ENCODE measurements around the gene KRTAP5-4. TPM values are rescaled to one million over a fixed set of nuclear protein-coding genes. Genes with fewer than 3 reads are reported as not detected.
A peak's percentile ranks its signal among the peaks of the same experiment; 100 is the strongest.

KRTAP5-4 gene
- total RNA-seq, 2 donors from 2014 or later = not detected

GRCh38 chr11:1654388-1655167, 32.6 kb upstream of the KRTAP5-4 start:
- TF ChIP-seq, protein P1, sequence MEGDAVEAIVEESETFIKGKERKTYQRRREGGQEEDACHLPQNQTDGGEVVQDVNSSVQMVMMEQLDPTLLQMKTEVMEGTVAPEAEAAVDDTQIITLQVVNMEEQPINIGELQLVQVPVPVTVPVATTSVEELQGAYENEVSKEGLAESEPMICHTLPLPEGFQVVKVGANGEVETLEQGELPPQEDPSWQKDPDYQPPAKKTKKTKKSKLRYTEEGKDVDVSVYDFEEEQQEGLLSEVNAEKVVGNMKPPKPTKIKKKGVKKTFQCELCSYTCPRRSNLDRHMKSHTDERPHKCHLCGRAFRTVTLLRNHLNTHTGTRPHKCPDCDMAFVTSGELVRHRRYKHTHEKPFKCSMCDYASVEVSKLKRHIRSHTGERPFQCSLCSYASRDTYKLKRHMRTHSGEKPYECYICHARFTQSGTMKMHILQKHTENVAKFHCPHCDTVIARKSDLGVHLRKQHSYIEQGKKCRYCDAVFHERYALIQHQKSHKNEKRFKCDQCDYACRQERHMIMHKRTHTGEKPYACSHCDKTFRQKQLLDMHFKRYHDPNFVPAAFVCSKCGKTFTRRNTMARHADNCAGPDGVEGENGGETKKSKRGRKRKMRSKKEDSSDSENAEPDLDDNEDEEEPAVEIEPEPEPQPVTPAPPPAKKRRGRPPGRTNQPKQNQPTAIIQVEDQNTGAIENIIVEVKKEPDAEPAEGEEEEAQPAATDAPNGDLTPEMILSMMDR (IDR thresholded peaks at IDR 0.05) = no peak
- H3K36me3 ChIP-seq = no peaks in the 10 kb centered on the region
- no peaks in the 10 kb centered on the region for H3K9me3 ChIP-seq
- H3K4me3 ChIP-seq = no peak overlapping the region
- no peak for DNase-seq (ENCODE audit: low spot score)
- no peak for ATAC-seq (ENCODE audit: insufficient number of reproducible peaks, low FRiP score, low read depth)
- H3K4me1 ChIP-seq (ENCODE audit: control insufficient read depth in 1 of 2, low read depth in 2 of 2) = no peaks in the 10 kb centered on the region
- H3K27me3 ChIP-seq (replicated peaks; ENCODE audit: insufficient read depth) = no peaks in the 10 kb centered on the region
- no peak overlapping the region for H3K27ac ChIP-seq

GRCh38 chr11:1653541-1654387, 31.8 kb upstream of the KRTAP5-4 start:
- ATAC-seq (ENCODE audit: insufficient number of reproducible peaks, low FRiP score, low read depth) (no peak), DNase-seq (ENCODE audit: low spot score) (no peak)
- Histone ChIP-seq H3K9me3 (no peaks in the 10 kb centered on the region), H3K27me3 (replicated peaks; ENCODE audit: insufficient read depth) (no peaks in the 10 kb centered on the region), H3K4me1 (ENCODE audit: control insufficient read depth in 1 of 2, low read depth in 2 of 2) (no peaks in the 10 kb centered on the region), H3K4me3 (no peak overlapping the region), H3K27ac (no peak overlapping the region), H3K36me3 (no peaks in the 10 kb centered on the region)
- TF ChIP-seq, protein P1 (IDR thresholded peaks at IDR 0.05) = no peak

DNA sequence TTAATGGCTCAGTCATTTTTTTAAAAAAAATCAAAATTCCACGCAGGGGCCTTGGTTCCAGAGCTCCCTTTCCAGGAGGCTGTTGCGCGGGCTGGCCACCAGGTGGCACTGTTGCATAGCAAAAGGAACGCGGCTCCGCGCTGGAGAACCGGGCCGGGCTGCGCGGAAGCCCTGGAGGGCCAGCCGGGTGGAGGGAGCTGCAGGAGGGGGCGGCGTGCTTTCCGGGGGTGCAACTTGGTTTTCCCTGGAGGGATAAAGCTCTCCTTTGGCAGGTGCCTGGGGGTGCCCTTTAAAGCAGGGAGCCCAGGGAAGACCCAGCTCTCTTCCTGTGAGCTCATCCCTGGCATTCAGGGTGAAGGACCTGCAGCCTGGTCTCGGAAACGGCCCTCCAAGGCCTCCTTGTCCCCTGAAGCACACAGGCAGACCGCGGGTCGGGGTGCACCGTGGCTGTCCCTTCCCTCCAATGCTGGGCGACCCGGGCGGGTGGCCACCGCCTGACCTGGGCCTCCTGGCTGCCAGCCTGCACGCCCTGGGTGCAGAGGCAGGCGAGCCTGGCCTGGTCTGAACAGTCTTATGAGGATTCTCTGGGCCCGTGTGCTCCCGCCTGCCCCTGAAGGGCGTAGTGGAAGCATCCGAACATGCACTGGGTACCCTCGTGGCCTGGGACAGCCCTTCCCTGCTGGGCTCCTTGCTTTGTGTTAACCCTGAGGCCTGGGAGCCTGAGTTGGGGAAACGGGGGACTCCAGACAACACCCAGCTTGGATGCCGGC, 31.0 kb upstream of the KRTAP5-4 start:
- Histone ChIP-seq H3K4me3 (no peak overlapping the region), H3K4me1 (ENCODE audit: control insufficient read depth in 1 of 2, low read depth in 2 of 2) (no peaks in the 10 kb centered on the region), H3K36me3 (no peaks in the 10 kb centered on the region), H3K27me3 (replicated peaks; ENCODE audit: insufficient read depth) (no peaks in the 10 kb centered on the region), H3K27ac (no peak overlapping the region), H3K9me3 (no peaks in the 10 kb centered on the region)
- TF ChIP-seq, protein P1 (IDR thresholded peaks at IDR 0.05) = peak; percentile 98
- ATAC-seq (ENCODE audit: insufficient number of reproducible peaks, low FRiP score, low read depth) = peak; percentile 57
- DNase-seq (ENCODE audit: low spot score) = peak; percentile 21

GRCh38 chr11:1652442-1652770, 30.5 kb upstream of the KRTAP5-4 start:
- Histone ChIP-seq H3K27me3 (replicated peaks; ENCODE audit: insufficient read depth) (no peaks in the 10 kb centered on the region), H3K4me3 (no peak overlapping the region), H3K27ac (no peak overlapping the region), H3K4me1 (ENCODE audit: control insufficient read depth in 1 of 2, low read depth in 2 of 2) (no peaks in the 10 kb centered on the region), H3K36me3 (no peaks in the 10 kb centered on the region), H3K9me3 (no peaks in the 10 kb centered on the region)
- ATAC-seq (ENCODE audit: insufficient number of reproducible peaks, low FRiP score, low read depth) (no peak), DNase-seq (ENCODE audit: low spot score) (no peak)
- TF ChIP-seq, protein P1 (IDR thresholded peaks at IDR 0.05) = no peak

GRCh38 chr11:1652026-1652425, 30.1 kb upstream of the KRTAP5-4 start:
- DNase-seq (ENCODE audit: low spot score) (no peak), ATAC-seq (ENCODE audit: insufficient number of reproducible peaks, low FRiP score, low read depth) (no peak)
- Histone ChIP-seq H3K36me3 (no peaks in the 10 kb centered on the region), H3K4me1 (ENCODE audit: control insufficient read depth in 1 of 2, low read depth in 2 of 2) (no peaks in the 10 kb centered on the region), H3K9me3 (no peaks in the 10 kb centered on the region), H3K27me3 (replicated peaks; ENCODE audit: insufficient read depth) (no peaks in the 10 kb centered on the region), H3K27ac (no peak overlapping the region), H3K4me3 (no peak overlapping the region)
- TF ChIP-seq, protein P1 (IDR thresholded peaks at IDR 0.05) = no peak

Measured in thoracic aorta (tissue), 2 donors.